ENCODE measurements around the gene TPM4. TPM values are rescaled to one million over a fixed set of nuclear protein-coding genes. Genes with fewer than 3 reads are reported as not detected.

Gene TPM4
- total and polyA plus RNA-seq, 7 donors = 24.3 to 57.3 (median 40.8) TPM

DNA sequence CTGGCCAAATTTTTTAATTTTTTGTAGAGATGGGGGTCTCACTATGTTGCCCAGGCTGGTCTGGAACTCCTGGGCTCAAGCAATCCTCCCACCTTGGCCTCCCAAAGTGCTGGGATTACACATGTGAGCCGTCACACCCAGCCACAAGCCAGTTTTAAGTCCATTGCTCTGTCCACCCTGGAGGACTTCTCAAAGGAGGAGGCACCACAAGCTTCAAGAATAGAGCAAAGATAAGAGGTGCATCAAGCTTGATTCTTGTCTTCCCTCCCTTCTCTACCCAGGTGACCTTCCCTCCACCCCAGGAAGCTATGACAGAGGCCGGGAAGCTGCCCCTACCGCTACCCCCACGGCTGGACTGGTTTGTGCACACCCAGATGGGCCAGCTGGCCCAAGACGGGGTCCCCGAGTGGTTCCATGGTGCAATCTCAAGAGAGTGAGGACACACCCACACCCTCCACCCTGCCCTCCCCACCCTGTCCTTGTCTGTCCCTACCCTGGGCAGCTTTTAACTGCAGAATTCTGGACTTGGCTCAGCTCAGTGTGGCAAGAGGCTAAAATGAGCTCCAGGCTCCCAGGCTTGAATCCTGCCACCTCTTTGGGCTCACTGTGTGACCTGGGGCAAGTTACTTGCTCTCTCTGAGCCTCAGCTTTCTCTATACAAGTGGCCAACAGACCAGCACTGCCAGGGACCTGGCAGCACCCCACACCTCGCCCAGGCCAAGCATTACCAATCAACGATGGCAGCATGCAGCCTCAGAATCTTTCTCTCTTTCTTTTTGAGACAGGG lies 72.3 kb downstream of the TPM4 start:
- Histone ChIP-seq H3K36me3 (ENCODE audit: insufficient read depth in 1 of 2, low read depth in 1 of 2) (no peaks in the 10 kb centered on the region), H3K27me3 (ENCODE audit: insufficient read depth in 3 of 3, low read length in 2 of 3) (peaks cover 0 to 4% (median 0%) of the 10 kb centered on the region in 3 donors), H3K4me3 (no peak overlapping the region), H3K27ac (no peak overlapping the region), H3K4me1 (no peaks in the 10 kb centered on the region), H3K9me3 (no peaks in the 10 kb centered on the region)
- DNase-seq (no peak), ATAC-seq (no peak)
- intact Hi-C loops (cut with DNase I) = no loop called here
- TF ChIP-seq, protein P1, sequence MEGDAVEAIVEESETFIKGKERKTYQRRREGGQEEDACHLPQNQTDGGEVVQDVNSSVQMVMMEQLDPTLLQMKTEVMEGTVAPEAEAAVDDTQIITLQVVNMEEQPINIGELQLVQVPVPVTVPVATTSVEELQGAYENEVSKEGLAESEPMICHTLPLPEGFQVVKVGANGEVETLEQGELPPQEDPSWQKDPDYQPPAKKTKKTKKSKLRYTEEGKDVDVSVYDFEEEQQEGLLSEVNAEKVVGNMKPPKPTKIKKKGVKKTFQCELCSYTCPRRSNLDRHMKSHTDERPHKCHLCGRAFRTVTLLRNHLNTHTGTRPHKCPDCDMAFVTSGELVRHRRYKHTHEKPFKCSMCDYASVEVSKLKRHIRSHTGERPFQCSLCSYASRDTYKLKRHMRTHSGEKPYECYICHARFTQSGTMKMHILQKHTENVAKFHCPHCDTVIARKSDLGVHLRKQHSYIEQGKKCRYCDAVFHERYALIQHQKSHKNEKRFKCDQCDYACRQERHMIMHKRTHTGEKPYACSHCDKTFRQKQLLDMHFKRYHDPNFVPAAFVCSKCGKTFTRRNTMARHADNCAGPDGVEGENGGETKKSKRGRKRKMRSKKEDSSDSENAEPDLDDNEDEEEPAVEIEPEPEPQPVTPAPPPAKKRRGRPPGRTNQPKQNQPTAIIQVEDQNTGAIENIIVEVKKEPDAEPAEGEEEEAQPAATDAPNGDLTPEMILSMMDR (IDR thresholded peaks at IDR 0.05) = no peak
- WGBS, 3 donors = 48 to 57% (median 51%) methylated on average over 7 to 8 of the region's 8 CpGs

Other genes starting within 250 kb of the TPM4 start
- not detected for gene CYP4F2, start 178.4 kb upstream of the TPM4 start, total RNA-seq
- gene CYP4F2, start 178.4 kb upstream of the TPM4 start, polyA plus RNA-seq = under 1 TPM in 1 of 3 donors, not detected in 2; 0.04 TPM
- 1 to 10 TPM in 1 of 4 donors, under 1 TPM in 2, not detected in 1; 0.11 to 1.0 (median 0.34) TPM for gene CYP4F11, start 142.0 kb upstream of the TPM4 start, total RNA-seq
- under 1 TPM; 0.05 to 0.08 (median 0.08) TPM for gene CYP4F11, start 142.0 kb upstream of the TPM4 start, polyA plus RNA-seq
- not detected for gene OR10H4, start 127.5 kb upstream of the TPM4 start, total RNA-seq
- not detected for gene OR10H4, start 127.5 kb upstream of the TPM4 start, polyA plus RNA-seq
- gene RAB8A, start 35.4 kb downstream of the TPM4 start, total RNA-seq = 10 to 100 TPM in 1 of 4 donors, 1 to 10 TPM in 3; 8.0 to 12.4 (median 8.9) TPM
- 10 to 100 TPM in 1 of 3 donors, 1 to 10 TPM in 2; 7.1 to 13.0 (median 7.4) TPM for gene RAB8A, start 35.4 kb downstream of the TPM4 start, polyA plus RNA-seq
- under 1 TPM in 3 of 4 donors, not detected in 1; 0.12 to 0.30 (median 0.17) TPM for gene HSH2D, start 67.2 kb downstream of the TPM4 start, total RNA-seq
- gene HSH2D, start 67.2 kb downstream of the TPM4 start, polyA plus RNA-seq = under 1 TPM in 2 of 3 donors, not detected in 1; 0.10 to 0.12 TPM
- gene CIB3, start 97.0 kb downstream of the TPM4 start, total RNA-seq = not detected
- not detected for gene CIB3, start 97.0 kb downstream of the TPM4 start, polyA plus RNA-seq
- gene FAM32A, start 108.9 kb downstream of the TPM4 start, total RNA-seq = 10 to 100 TPM; 26.3 to 44.2 (median 30.8) TPM
- 100 to 1,000 TPM in 1 of 3 donors, 10 to 100 TPM in 2; 49.3 to 133 (median 75.7) TPM for gene FAM32A, start 108.9 kb downstream of the TPM4 start, polyA plus RNA-seq
- gene AP1M1, start 121.4 kb downstream of the TPM4 start, total RNA-seq = 10 to 100 TPM; 40.5 to 51.5 (median 45.2) TPM
- gene AP1M1, start 121.4 kb downstream of the TPM4 start, polyA plus RNA-seq = 100 to 1,000 TPM in 1 of 3 donors, 10 to 100 TPM in 2; 51.0 to 102 (median 57.7) TPM
- gene KLF2, start 248.3 kb downstream of the TPM4 start, total RNA-seq = 10 to 100 TPM; 12.7 to 35.4 (median 24.0) TPM
- gene KLF2, start 248.3 kb downstream of the TPM4 start, polyA plus RNA-seq = 10 to 100 TPM in 1 of 3 donors, 1 to 10 TPM in 2; 3.3 to 24.2 (median 5.3) TPM